GM12878 (cell line): ENCODE measurements around the gene SULF2. TPM values are rescaled to one million over a fixed set of nuclear protein-coding genes. Genes with fewer than 3 reads are reported as not detected.

ENCODE experiments used
- ATAC-seq: fragments of 200-7000 bp; cut with Tn5 transposase; 3 replicates; pipeline ENCODE4 v1.9.1; 2020; ENCODE audit warnings: mild to moderate bottlenecking, moderate library complexity
- BruUV-seq: library from RNA; stranded (reverse); fragments of 400-500 nt; replicated peaks from 2 replicates; lab custom pipeline; 2021; lab: Mats Ljungman, UMichigan
- CTCF ChIA-PET: fragments of 300-600 bp; sonication (Branson Sonifier 250); formaldehyde crosslinking; extraction: SDS; loops from one replicate; lab custom pipeline; 2021; ENCODE audit warnings: inconsistent platforms; lab: Yijun Ruan, JAX
- POLR2A ChIA-PET: fragments of 350-600 bp; formaldehyde crosslinking; extraction: SDS; loops from one replicate; lab custom pipeline; 2021; ENCODE audit warnings: inconsistent platforms; lab: Charles Lee
- RAD21 ChIA-PET: fragments of 300-600 bp; sonication (Branson Sonifier 250); formaldehyde crosslinking; loops from one replicate; lab custom pipeline; 2023; ENCODE audit warnings: antibody characterized with exemption; ENCODE audit not compliant: unreplicated experiment; lab: Charles Lee
- SMC1A ChIA-PET: fragments of 300-600 bp; sonication (Branson Sonifier 250); formaldehyde crosslinking; loops from one replicate; lab custom pipeline; 2023; ENCODE audit not compliant: unreplicated experiment, uncharacterized antibody; lab: Charles Lee
- DNase-seq: peaks from one replicate; pipeline ENCODE4 v3.0.0-alpha.2; 2011; ENCODE audit warnings: low read depth, low spot score
- FAIRE-seq: peaks from 3 replicates; lab custom pipeline; 2011; peaks lifted over from hg19 to GRCh38; lab: Jason Lieb, UNC
- H2AFZ ChIP-seq: 2 replicates; pipeline ENCODE4 v1.6.0; 2011; ENCODE audit warnings: low read depth, low read length, control low read depth; ENCODE audit not compliant: control insufficient read depth
- H3K27ac ChIP-seq: 2 replicates; pipeline ENCODE4 v1.5.1; 2011; ENCODE audit warnings: control low read depth; ENCODE audit not compliant: control insufficient read depth, insufficient read depth
- H3K27me3 ChIP-seq, 2 experiments: replicated peaks in 1 of 2; 2 replicates each; pipeline versions ENCODE4 v1.6.0 to v1.6.1; 2011; ENCODE audit warnings: low read length in 1 of 2; ENCODE audit not compliant: control insufficient read depth in 2 of 2, insufficient read depth in 2 of 2
- H3K36me3 ChIP-seq, 2 experiments: 2 replicates each; pipeline ENCODE4 v1.5.1; 2011; ENCODE audit warnings: low read length in 1 of 2; ENCODE audit not compliant: control insufficient read depth in 2 of 2, insufficient read depth in 2 of 2
- H3K4me1 ChIP-seq: 2 replicates; pipeline ENCODE4 v1.6.1; 2011; ENCODE audit warnings: mild to moderate bottlenecking, low read length, moderate library complexity, mixed read lengths; ENCODE audit not compliant: control insufficient read depth, insufficient read depth
- H3K4me2 ChIP-seq: 2 replicates; pipeline ENCODE4 v1.6.0; 2011; ENCODE audit warnings: control low read depth; ENCODE audit not compliant: control insufficient read depth, insufficient read depth
- H3K4me3 ChIP-seq: fragments of 200-600 bp; sonication (generic); 2 replicates; pipeline ENCODE4 v1.5.1; 2016
- H3K79me2 ChIP-seq: 2 replicates; pipeline ENCODE4 v1.6.0; 2011; ENCODE audit warnings: low read length; ENCODE audit not compliant: control insufficient read depth, insufficient read depth
- H3K9ac ChIP-seq: 2 replicates; pipeline ENCODE4 v1.8.0; 2011; ENCODE audit warnings: low read length, control low read depth, mixed read lengths; ENCODE audit not compliant: control insufficient read depth, insufficient read depth
- H3K9me3 ChIP-seq: replicated peaks from 3 replicates; pipeline ENCODE4 v1.5.1; 2011; ENCODE audit warnings: mild to moderate bottlenecking, low read length; ENCODE audit not compliant: control insufficient read depth, insufficient read depth
- H4K20me1 ChIP-seq: 2 replicates; pipeline ENCODE4 v1.6.0; 2011; ENCODE audit not compliant: control insufficient read depth, insufficient read depth
- BCL3 ChIP-seq: IDR thresholded peaks from 2 replicates; pipeline ENCODE4 v1.6.1; 2011; ENCODE audit warnings: borderline replicate concordance, low read depth, mild to moderate bottlenecking, moderate library complexity, low read length; ENCODE audit not compliant: insufficient read depth, poor library complexity, severe bottlenecking
- FOS ChIP-seq: IDR thresholded peaks from 3 replicates; pipeline ENCODE4 v1.6.1; 2011; ENCODE audit warnings: borderline replicate concordance; ENCODE audit not compliant: insufficient read length; ENCODE audit errors: extremely low read depth
- GABPA ChIP-seq: IDR thresholded peaks from 2 replicates; pipeline ENCODE4 v1.6.1; 2014; ENCODE audit warnings: antibody characterized with exemption, low read depth, mild to moderate bottlenecking, inconsistent platforms
- HSF1 ChIP-seq: fragments of 150-350 bp; IDR thresholded peaks from 2 replicates; pipeline ENCODE4 v1.6.1; 2014; ENCODE audit warnings: mild to moderate bottlenecking, low read depth, low read length
- IRF5 ChIP-seq: fragments of 450-650 bp; IDR thresholded peaks from 2 replicates; pipeline ENCODE4 v1.6.1; 2017; ENCODE audit warnings: borderline replicate concordance
- JUND ChIP-seq: IDR thresholded peaks from 2 replicates; pipeline ENCODE4 v1.6.1; 2012; ENCODE audit warnings: low read depth, mild to moderate bottlenecking, low read length, improper control_type of control experiment, moderate library complexity
- MEF2B ChIP-seq: fragments of 450-650 bp; IDR thresholded peaks from 2 replicates; pipeline ENCODE4 v1.6.1; 2018; ENCODE audit warnings: mild to moderate bottlenecking, moderate library complexity; ENCODE audit not compliant: partially characterized antibody, poor library complexity, severe bottlenecking
- POU2F2 ChIP-seq: IDR thresholded peaks from 3 replicates; pipeline ENCODE4 v1.6.1; 2011; ENCODE audit warnings: low read depth, mild to moderate bottlenecking, low read length, borderline replicate concordance
- REST ChIP-seq: IDR thresholded peaks from 2 replicates; pipeline ENCODE4 v1.6.1; 2012; ENCODE audit warnings: mild to moderate bottlenecking, low read depth, low read length
- RFX5 ChIP-seq: IDR thresholded peaks from 2 replicates; pipeline ENCODE4 v1.6.1; 2011; ENCODE audit warnings: low read depth, low read length, improper control_type of control experiment
- SMARCA5 ChIP-seq: fragments of 450-650 bp; IDR thresholded peaks from 2 replicates; pipeline ENCODE4 v1.6.1; 2017; ENCODE audit warnings: mild to moderate bottlenecking
- SUPT20H ChIP-seq: IDR thresholded peaks from 2 replicates; pipeline ENCODE4 v1.6.1; 2011; ENCODE audit warnings: low read depth, mild to moderate bottlenecking, low read length, moderate library complexity, borderline replicate concordance; ENCODE audit not compliant: control insufficient read depth
- TCF7 ChIP-seq: IDR thresholded peaks from 2 replicates; pipeline ENCODE4 v1.6.1; 2014; ENCODE audit warnings: antibody characterized with exemption, borderline replicate concordance
- ZNF384 ChIP-seq: IDR thresholded peaks from 2 replicates; pipeline ENCODE4 v1.6.1; 2012; ENCODE audit warnings: low read depth, mild to moderate bottlenecking, low read length, improper control_type of control experiment, borderline replicate concordance
- WGBS: methylation state at CpG from one replicate; pipeline ENCODE4 v1.1.6; 2016; ENCODE audit warnings: low lambda C conversion rate; ENCODE audit not compliant: insufficient replicate concordance, insufficient coverage; ENCODE audit errors: missing lambda C conversion rate; 5-methylcytosine and 5-hydroxymethylcytosine counted together
- in situ Hi-C: fragments of 300-500 bp; cut with MboI; formaldehyde crosslinking; loops from 9 replicates; pipeline ENCODE4 v1.14.3; 2018; ENCODE audit warnings: mixed read lengths
- intact Hi-C: fragments of 100-400 bp; cut with micrococcal nuclease; formaldehyde crosslinking; loops from one replicate; pipeline ENCODE4 v1.14.2; 2022; ENCODE audit not compliant: unreplicated experiment
- polyA plus RNA-seq, 11 experiments: library from polyadenylated mRNA; depleted of rRNA in 4 of 11; unstranded in 6 of 11; stranded (reverse) in 5 of 11; fragments of >200 nt; fragmentation: Nextera tagmentation in 4 of 11; fragmentation: Illumina TruSeq in 1 of 11; extraction: Ambion mirVana in 4 of 11; extraction: Trizol in 1 of 11; gene quantifications; 1 replicate in 1 of 11; 2 replicates in 10 of 11; pipeline versions ENCODE4 v1.2.1 to v1.2.3, GENCODE V29; 2011 to 2016; ENCODE audit warnings: inconsistent platforms in 2 of 11, missing spikeins in 2 of 11, low read depth in 1 of 11
- total RNA-seq, 4 experiments: library from RNA; depleted of rRNA in 3 of 4; stranded (reverse); fragments of >200 nt in 3 of 4; fragmentation: Illumina TruSeq in 1 of 4; extraction: Trizol in 1 of 4; gene quantifications; 2 replicates each; pipeline versions ENCODE4 v1.2.1 to v1.2.3, GENCODE V29; 2013 to 2021

Gene SULF2
- total and polyA plus RNA-seq, 10 of the 15 experiments (the other 5 are each of a cell fraction or from before 2014, with no cell fraction given), result 0.69 to 4.1 (median 1.6) TPM

GRCh38 chr20:47713878-47714450 lies 71.3 kb downstream of the SULF2 start (continued):
- TF ChIP-seq REST (no peak), IRF5 (no peak)

GRCh38 chr20:47713163-47713562 lies 72.1 kb downstream of the SULF2 start:
- ChIA-PET CTCF (interaction anchor here (0.9 to 5.1 kb wide), 5 partner anchors 8 to 51 kb away, joined by 3 to 74 read pairs (median 15); no protein-coding TSS in a partner anchor), RAD21 (no interaction called here), SMC1A (interaction anchor here (1.0 to 3.1 kb wide), 2 partner anchors 34 to 37 kb away, joined by 3 to 34 read pairs; no protein-coding TSS in a partner anchor), POLR2A (no interaction called here)
- WGBS, result 41% methylated on average over 6 of the region's 6 CpGs
- Histone ChIP-seq H3K9ac (no peak overlapping the region), H3K27me3 (no peaks in the 10 kb centered on the region), H3K36me3 (no peaks in the 10 kb centered on the region), H4K20me1 (no peaks in the 10 kb centered on the region), H3K4me2 (no peak overlapping the region), H3K4me3 (no peak overlapping the region), H3K4me1 (peaks cover 29% of the 10 kb centered on the region), H3K79me2 (no peaks in the 10 kb centered on the region), H3K27ac (no peak overlapping the region), H2AFZ (no peak overlapping the region), H3K9me3 (no peaks in the 10 kb centered on the region)
- DNase-seq (no peak), FAIRE-seq (no peak), ATAC-seq (no peak)
- in situ Hi-C loops (no loop called here), intact Hi-C loops (loop anchor here (2.0 kb wide), 1 partner anchor 34 kb away; no protein-coding TSS in a partner anchor)
- BruUV-seq, result no TSS peak
- no peak for TF ChIP-seq MEF2B
- TF ChIP-seq BCL3, result no peak
- TF ChIP-seq HSF1, result no peak
- no peak for TF ChIP-seq RFX5
- TF ChIP-seq POU2F2, result no peak
- TF ChIP-seq TCF7, result no peak
- no peak for TF ChIP-seq SUPT20H
- TF ChIP-seq JUND, result no peak
- no peak for TF ChIP-seq GABPA
- TF ChIP-seq ZNF384, result no peak
- no peak for TF ChIP-seq SMARCA5
- TF ChIP-seq FOS, result no peak
